GM12892 (cell line): ENCODE data around the gene USP54.
A peak's percentile ranks its signal among the peaks of the same experiment; 100 is the strongest.

ENCODE experiments used
- DNase-seq: peaks from one replicate; pipeline ENCODE4 v3.0.0; 2011; ENCODE audit not compliant: insufficient read length
- FAIRE-seq: peaks from 2 replicates; lab custom pipeline; 2011; peaks lifted over from hg19 to GRCh38; lab: Jason Lieb, UNC
- POLR2A ChIP-seq: IDR thresholded peaks from 2 replicates; pipeline ENCODE4 v1.6.1; 2011; ENCODE audit warnings: low read depth, low read length, control low read depth
- POLR2AphosphoS5 ChIP-seq: IDR thresholded peaks from 2 replicates; pipeline ENCODE4 v1.6.1; 2011; ENCODE audit warnings: low read depth, low read length, control low read depth
- TAF1 ChIP-seq: IDR thresholded peaks from 2 replicates; pipeline ENCODE4 v1.6.1; 2011; ENCODE audit warnings: low read depth, mild to moderate bottlenecking, control low read depth, low read length, borderline replicate concordance

USP54 gene

GRCh38 chr10:73506074-73506473, 85.1 kb downstream of the USP54 start:
- TF ChIP-seq POLR2A (no peak), TAF1 (no peak), POLR2AphosphoS5 (no peak)
- FAIRE-seq (no peak), DNase-seq (no peak)

GRCh38 chr10:73503037-73503436, 88.1 kb downstream of the USP54 start:
- DNase-seq (no peak), FAIRE-seq (no peak)
- TF ChIP-seq POLR2AphosphoS5 (no peak), POLR2A (no peak), TAF1 (no peak)

GRCh38 chr10:73501651-73502050, 89.5 kb downstream of the USP54 start:
- TF ChIP-seq POLR2AphosphoS5 (no peak), TAF1 (no peak), POLR2A (no peak)
- no peak for DNase-seq
- no peak for FAIRE-seq

- no peak for FAIRE-seq
- no peak for DNase-seq
- TF ChIP-seq POLR2AphosphoS5 (no peak), POLR2A (no peak), TAF1 (no peak)
Measured at GRCh38 chr10:73497623-73498022, 93.5 kb downstream of the USP54 start.

GRCh38 chr10:73495884-73496674, 95.1 kb downstream of the USP54 start, which contains the start of gene PPP3CB:
Gene PPP3CB (minus strand): TSS chr10:73496024. CDS start chr10:73495889, 135 bp downstream.
- FAIRE-seq (peak; percentile 89), DNase-seq (peak; percentile 71)
- TF ChIP-seq TAF1: 0 out of 2 replicates have a peak, but pooled peaks have one; percentile 34
- peak; percentile 12; the same call in 1 of the 2 replicates for TF ChIP-seq POLR2AphosphoS5
- TF ChIP-seq POLR2A: no peak

- FAIRE-seq (no peak), DNase-seq (peak; percentile 80)
- TF ChIP-seq POLR2A: peak; percentile 82
- TF ChIP-seq TAF1: peak; percentile 45; the same call in 1 of the 2 replicates
- peak; percentile 81; the same call in 1 of the 2 replicates for TF ChIP-seq POLR2AphosphoS5
Measured at GRCh38 chr10:73495226-73495883, 95.8 kb downstream of the USP54 start.

GRCh38 chr10:73494877-73495225, 96.3 kb downstream of the USP54 start:
- FAIRE-seq (peak; percentile 48), DNase-seq (no peak)
- TF ChIP-seq POLR2A: no peak
- TF ChIP-seq POLR2AphosphoS5: no peak
- TF ChIP-seq TAF1: no peak

GRCh38 chr10:73494213-73494612, 96.9 kb downstream of the USP54 start:
- FAIRE-seq (no peak), DNase-seq (no peak)
- TF ChIP-seq POLR2A (no peak), TAF1 (no peak)

- DNase-seq: no peak
- TF ChIP-seq TAF1: no peak
- no peak for TF ChIP-seq POLR2A
- TF ChIP-seq POLR2AphosphoS5: no peak
- no peak for FAIRE-seq
Measured at GRCh38 chr10:73493781-73494180, 97.4 kb downstream of the USP54 start.

GRCh38 chr10:73486601-73487000, 104.5 kb downstream of the USP54 start:
- no peak for FAIRE-seq
- no peak for DNase-seq
- TF ChIP-seq TAF1 (no peak), POLR2A (no peak), POLR2AphosphoS5 (no peak)

GRCh38 chr10:73485320-73485719, 105.8 kb downstream of the USP54 start:
- no peak for FAIRE-seq
- TF ChIP-seq POLR2AphosphoS5 (no peak), POLR2A (no peak), TAF1 (no peak)
- no peak for DNase-seq

- no peak for FAIRE-seq
- no peak for DNase-seq
- no peak for TF ChIP-seq POLR2AphosphoS5
Measured at GRCh38 chr10:73480158-73480557, 111.0 kb downstream of the USP54 start.

GRCh38 chr10:73478636-73479035, 112.5 kb downstream of the USP54 start:
- TF ChIP-seq TAF1: no peak
- TF ChIP-seq POLR2A: no peak
- FAIRE-seq (no peak), DNase-seq (no peak)
